ENCODE results near the gene FAS. TPM values are rescaled to one million over a fixed set of nuclear protein-coding genes. Genes with fewer than 3 reads are reported as not detected.
A peak's percentile ranks its signal among the peaks of the same experiment; 100 is the strongest.

FAS gene
- 1 to 10 TPM in 3 of 6 donors, under 1 TPM in 3; 0.40 to 4.1 (median 0.88) TPM for polyA plus RNA-seq (ENCODE audit: low read depth in 6 of 6)

DNA sequence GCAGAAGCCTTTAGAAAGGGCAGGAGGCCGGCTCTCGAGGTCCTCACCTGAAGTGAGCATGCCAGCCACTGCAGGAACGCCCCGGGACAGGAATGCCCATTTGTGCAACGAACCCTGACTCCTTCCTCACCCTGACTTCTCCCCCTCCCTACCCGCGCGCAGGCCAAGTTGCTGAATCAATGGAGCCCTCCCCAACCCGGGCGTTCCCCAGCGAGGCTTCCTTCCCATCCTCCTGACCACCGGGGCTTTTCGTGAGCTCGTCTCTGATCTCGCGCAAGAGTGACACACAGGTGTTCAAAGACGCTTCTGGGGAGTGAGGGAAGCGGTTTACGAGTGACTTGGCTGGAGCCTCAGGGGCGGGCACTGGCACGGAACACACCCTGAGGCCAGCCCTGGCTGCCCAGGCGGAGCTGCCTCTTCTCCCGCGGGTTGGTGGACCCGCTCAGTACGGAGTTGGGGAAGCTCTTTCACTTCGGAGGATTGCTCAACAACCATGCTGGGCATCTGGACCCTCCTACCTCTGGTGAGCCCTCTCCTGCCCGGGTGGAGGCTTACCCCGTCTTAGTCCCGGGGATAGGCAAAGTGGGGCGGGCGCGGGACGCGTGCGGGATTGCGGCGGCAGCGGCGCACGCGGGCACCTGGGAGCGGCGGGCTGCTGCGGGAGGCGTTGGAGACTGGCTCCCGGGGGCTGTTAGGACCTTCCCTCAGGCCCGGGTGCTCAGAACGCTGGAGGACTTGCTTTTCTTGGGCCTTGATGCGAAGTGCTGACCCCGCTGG lies at the start of gene FAS:
TSS of gene FAS (plus strand) at position 415 of the 777 bp plus-strand sequence. CDS start at position 494, 79 bp downstream.
- H3K9me3 Mint-ChIP-seq, result peaks cover 3 to 8% (median 6%) of the 10 kb centered on the region in 7 donors
- DNase-seq, result peak; percentile 54
- peak; percentile 77 to 78 for ATAC-seq (ENCODE audit: low read depth in 2 of 2)
- peak within 1 kb of the TSS; percentile 67 to 97 (median 78) for H3K27ac Mint-ChIP-seq
- peaks cover 21 to 35% (median 24%) of the 10 kb centered on the region in 3 donors for H3K4me1 Mint-ChIP-seq
- no peaks in the 10 kb centered on the region for H3K27me3 Mint-ChIP-seq
- H3K4me3 Mint-ChIP-seq, result peak within 1 kb of the TSS; percentile 93 to 98 (median 95)
- peaks cover 0 to 8% of the 10 kb centered on the region in 2 donors for H3K36me3 Mint-ChIP-seq

DNA sequence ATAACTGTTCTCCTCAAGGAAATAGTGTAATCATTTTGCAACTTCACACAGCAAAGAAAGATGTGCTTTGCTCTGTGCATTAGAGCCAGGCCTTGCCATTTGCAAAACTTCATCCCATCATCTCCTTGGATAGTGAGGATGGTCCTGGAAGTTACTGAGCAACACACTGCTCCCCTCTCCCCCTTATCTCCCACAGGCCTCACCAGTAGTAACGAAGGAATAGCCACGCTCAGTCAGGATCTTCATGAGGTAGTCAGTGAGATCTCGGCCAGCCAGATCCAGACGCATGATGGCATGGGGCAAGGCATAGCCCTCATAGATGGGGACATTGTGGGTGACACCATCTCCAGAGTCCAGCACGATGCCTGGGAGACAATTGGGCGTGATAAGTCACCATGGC lies 49.6 kb upstream of the FAS start:
- no peaks in the 10 kb centered on the region for H3K27me3 Mint-ChIP-seq
- H3K9me3 Mint-ChIP-seq, result no peaks in the 10 kb centered on the region

DNA sequence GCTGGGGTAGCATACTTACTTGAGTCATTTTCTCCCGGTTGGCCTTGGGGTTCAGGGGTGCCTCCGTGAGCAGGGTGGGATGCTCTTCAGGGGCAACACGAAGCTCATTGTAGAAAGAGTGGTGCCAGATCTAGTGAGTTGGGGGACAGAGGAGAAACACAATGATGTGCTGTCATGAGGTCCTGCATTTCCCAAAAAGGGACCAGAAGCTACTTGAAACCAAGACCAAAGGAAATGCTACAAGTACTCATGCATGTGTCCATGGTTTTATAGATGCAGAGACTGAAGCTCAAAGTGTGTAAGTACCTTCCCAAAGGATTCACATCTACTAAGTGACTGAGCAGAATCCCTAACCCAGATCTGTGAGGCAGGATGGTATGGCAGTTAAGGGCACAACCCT lies 46.8 kb upstream of the FAS start:
- Mint-ChIP-seq H3K9me3 (no peaks in the 10 kb centered on the region), H3K27ac (peak overlapping the region in 1 of 6 donors; percentile 76)
- no peak for ATAC-seq (ENCODE audit: low read depth in 2 of 2)

More for the DNA sequence above, 49.6 kb upstream of the FAS start:
- ATAC-seq (ENCODE audit: low read depth in 2 of 2) (no peak), DNase-seq (no peak)
- Mint-ChIP-seq H3K27ac (no peak overlapping the region), H3K36me3 (peaks cover 0 to 9% of the 10 kb centered on the region in 2 donors), H3K4me1 (peaks cover 12 to 19% (median 13%) of the 10 kb centered on the region in 3 donors), H3K4me3 (no peak overlapping the region)

DNA sequence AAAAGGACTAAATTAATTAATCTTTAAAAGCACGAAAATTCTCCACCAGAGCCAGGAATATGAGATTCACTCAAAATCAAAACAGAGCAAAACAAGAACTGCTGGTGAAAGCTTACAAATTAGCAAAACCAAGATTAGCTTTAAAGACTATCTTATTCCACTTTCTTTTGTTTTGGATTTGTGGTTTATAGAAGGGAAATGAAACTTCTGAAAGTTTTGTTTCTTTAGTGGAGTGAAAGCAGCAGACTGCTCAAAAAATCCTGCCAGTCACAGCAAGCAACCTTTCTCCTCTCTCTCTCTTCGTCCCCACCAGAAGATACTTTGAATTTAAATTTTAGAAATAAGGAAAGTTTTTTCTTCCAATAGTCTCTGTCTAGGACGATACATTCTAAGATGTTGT lies 45.8 kb upstream of the FAS start:
- Mint-ChIP-seq H3K27ac (no peak overlapping the region), H3K27me3 (no peaks in the 10 kb centered on the region), H3K36me3 (peaks cover 0 to 9% of the 10 kb centered on the region in 2 donors), H3K4me3 (peak overlapping the region in 2 of 8 donors; percentile 7 to 32), H3K9me3 (no peaks in the 10 kb centered on the region), H3K4me1 (peaks cover 12 to 19% (median 13%) of the 10 kb centered on the region in 3 donors)
- peak; percentile 65 to 75 for ATAC-seq (ENCODE audit: low read depth in 2 of 2)
- peak; percentile 24 for DNase-seq

More for the DNA sequence above, 46.8 kb upstream of the FAS start:
- DNase-seq, result no peak
- H3K4me1 Mint-ChIP-seq, result peaks cover 12 to 19% (median 13%) of the 10 kb centered on the region in 3 donors
- no peaks in the 10 kb centered on the region for H3K27me3 Mint-ChIP-seq
- H3K4me3 Mint-ChIP-seq, result no peak overlapping the region
- H3K36me3 Mint-ChIP-seq, result peaks cover 0 to 9% of the 10 kb centered on the region in 2 donors

DNA sequence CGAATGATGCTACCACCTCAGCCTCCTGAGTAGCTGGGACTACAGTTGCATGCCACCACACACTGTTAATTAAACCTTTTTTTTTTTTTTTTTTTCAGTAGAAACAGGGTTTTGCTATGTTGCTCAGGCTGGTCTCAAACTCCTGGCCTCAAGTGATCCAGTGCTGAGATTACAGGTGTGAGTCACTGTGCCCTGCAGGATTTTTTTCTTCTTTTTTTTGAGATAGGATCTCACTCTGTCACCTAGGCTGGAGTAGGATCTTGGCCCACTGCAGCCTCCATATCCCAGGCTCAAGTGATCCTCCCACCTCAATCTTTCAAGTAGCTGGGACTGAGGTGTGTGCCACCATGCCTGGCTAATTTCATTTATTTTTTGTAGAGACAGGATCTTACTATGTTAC lies 44.4 kb upstream of the FAS start:
- H3K4me1 Mint-ChIP-seq, result peaks cover 10 to 19% (median 12%) of the 10 kb centered on the region in 3 donors
- peaks cover 0 to 6% of the 10 kb centered on the region in 2 donors for H3K36me3 Mint-ChIP-seq
- no peak overlapping the region for H3K4me3 Mint-ChIP-seq
- no peaks in the 10 kb centered on the region for H3K9me3 Mint-ChIP-seq
- no peak for DNase-seq
- no peak for ATAC-seq (ENCODE audit: low read depth in 2 of 2)
- no peak overlapping the region for H3K27ac Mint-ChIP-seq
- no peaks in the 10 kb centered on the region for H3K27me3 Mint-ChIP-seq

DNA sequence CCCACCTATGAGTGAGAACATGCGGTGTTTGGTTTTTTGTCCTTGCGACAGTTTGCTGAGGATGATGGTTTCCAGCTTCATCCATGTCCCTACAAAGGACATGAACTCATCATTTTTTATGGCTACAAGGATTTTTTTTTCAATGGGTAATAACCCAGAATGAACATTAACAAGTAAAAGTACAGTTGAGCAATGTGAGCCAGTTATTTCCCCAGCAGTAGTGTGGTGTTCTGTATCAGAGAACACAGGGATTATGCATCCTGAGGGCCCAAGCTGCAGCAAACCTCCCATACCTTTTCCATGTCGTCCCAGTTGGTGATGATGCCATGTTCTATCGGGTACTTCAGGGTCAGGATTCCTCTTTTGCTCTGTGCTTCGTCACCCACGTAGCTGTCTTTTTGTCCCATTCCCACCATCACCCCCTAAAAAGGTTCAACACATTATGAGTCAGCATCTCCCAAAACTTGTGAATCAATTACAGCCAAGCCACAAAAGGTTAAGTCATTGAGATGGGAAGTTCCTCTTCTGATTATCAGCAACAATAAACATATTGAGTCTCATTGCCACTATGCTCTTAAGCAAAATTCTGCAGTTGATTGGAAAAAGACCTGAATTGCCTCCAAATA lies 43.5 kb upstream of the FAS start:
- Mint-ChIP-seq H3K27ac (no peak overlapping the region), H3K4me3 (no peak overlapping the region), H3K9me3 (no peaks in the 10 kb centered on the region), H3K4me1 (peaks cover 9 to 19% (median 12%) of the 10 kb centered on the region in 3 donors), H3K27me3 (no peaks in the 10 kb centered on the region), H3K36me3 (no peaks in the 10 kb centered on the region)
- ATAC-seq (ENCODE audit: low read depth in 2 of 2) (no peak), DNase-seq (no peak)

DNA sequence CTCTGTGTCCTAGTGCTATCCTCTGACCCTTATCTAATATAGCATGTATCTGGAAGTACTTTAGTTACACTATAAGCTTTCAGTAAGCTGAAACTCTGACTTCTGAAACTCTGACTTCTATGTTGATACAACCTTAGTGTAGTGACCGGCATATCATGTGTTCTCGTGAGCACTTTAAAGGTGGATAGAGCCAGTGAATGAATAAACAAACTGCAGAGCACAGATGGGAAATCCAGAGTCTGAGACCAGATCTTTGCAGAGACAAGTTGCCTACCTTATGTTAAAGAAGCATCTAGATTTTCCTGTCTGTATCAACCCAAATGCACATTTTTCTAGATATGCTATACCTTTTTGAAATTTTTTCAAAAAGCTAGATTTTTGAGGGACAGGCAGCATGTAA lies 41.5 kb upstream of the FAS start:
- Mint-ChIP-seq H3K9me3 (peaks cover 2 to 8% (median 5%) of the 10 kb centered on the region in 7 donors), H3K36me3 (peaks cover 4 to 12% of the 10 kb centered on the region in 2 donors), H3K27me3 (no peaks in the 10 kb centered on the region), H3K4me3 (no peak overlapping the region), H3K27ac (no peak overlapping the region), H3K4me1 (peaks cover 9 to 14% (median 12%) of the 10 kb centered on the region in 3 donors)
- DNase-seq (no peak), ATAC-seq (ENCODE audit: low read depth in 2 of 2) (no peak)

DNA sequence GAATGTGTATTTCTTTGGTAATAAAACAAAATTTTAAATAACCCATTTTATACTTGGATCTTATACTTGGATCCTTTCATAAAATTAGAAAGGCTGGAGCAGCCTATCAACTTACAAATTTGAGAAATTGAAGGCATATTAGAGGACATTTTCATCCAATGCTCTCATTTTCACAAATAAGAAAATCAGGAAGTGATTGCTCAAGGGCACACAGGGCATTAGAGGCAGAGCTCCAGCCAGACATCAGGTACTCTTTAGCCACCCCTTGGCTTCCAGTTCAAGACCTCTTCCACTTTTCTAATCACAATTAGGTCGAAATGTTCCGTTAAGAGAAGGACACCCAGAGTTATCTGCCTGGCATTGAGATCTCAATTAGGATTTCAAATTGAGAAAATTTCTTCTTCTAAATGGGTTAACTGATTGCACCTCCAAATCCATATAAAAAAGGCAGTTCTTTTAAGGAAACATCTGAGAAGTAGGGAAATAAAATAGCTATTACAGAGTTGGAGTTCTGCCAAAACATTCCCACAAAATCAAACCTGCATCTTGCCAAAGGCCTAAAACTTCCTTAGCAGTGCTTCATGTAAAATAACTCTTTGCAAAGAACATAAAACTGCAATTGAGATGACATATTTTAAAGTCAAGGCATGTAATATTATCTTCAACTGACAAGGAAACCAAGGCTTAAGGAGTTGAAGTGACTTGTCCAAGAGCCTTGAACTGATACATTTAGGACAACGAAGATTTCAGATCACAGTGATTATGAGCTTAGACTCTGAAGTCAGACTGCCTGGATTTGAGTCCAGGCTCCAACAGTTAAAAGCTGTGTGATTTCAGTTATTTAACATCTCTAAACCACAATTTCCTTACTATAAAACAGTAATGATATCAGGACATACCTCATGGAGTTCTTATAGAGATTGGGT lies 40.4 kb upstream of the FAS start:
- peaks cover 3 to 4% (median 3%) of the 10 kb centered on the region in 3 donors for H3K4me1 Mint-ChIP-seq
- no peak overlapping the region for H3K4me3 Mint-ChIP-seq
- DNase-seq, result no peak
- H3K27ac Mint-ChIP-seq, result no peak overlapping the region
- H3K9me3 Mint-ChIP-seq, result peaks cover 2 to 9% (median 5%) of the 10 kb centered on the region in 7 donors
- H3K27me3 Mint-ChIP-seq, result no peaks in the 10 kb centered on the region
- no peak for ATAC-seq (ENCODE audit: low read depth in 2 of 2)
- H3K36me3 Mint-ChIP-seq, result peaks cover 4 to 12% of the 10 kb centered on the region in 2 donors

DNA sequence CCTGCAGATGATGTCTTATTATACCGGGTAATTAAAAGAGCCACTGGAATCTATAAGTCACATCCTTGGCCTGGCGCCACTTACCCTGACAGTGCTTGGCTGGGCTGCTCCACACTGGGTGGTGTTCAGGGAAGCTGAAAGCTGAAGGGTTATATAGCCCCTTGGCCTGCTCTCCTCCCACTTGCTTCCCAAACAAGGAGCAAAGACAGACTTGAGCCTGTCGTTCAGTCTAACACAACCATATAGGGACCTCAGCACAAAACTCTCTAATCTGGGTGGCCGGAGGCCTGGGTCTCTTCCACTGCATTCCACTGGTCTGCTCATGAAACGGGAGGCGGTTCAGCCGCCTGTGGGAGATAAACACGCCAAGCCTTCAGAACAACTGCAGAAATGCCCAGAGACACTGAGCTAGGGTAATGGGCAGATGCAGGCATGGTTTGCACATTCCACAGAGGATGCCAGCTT lies 37.9 kb upstream of the FAS start, which contains the start of gene ACTA2:
TSS of gene ACTA2 (minus strand) at position 127 of the 465 bp plus-strand sequence. CDS start 3,843 bp downstream, outside the sequence.
- no peak within 1 kb of the TSS for H3K4me3 Mint-ChIP-seq
- no peak within 1 kb of the TSS for H3K27ac Mint-ChIP-seq

DNA sequence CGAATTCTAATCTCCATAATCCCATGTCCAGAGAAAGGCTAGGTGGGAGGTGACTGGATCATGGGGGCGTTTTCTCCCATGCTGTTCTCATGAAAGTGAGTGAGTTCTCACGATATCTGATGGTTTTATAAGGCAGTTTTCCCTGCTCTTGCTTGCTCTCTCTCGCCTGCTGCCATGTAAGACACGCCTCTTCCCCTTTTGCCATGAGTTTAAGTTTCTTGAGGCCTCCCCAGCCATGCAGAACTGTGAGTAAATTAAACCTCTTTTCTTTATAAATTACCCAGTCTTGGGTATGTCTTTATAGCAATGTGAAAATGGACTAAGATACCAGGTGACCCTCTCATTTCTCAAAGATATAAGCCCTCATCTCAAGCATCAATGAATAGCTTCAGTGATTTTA lies 36.9 kb upstream of the FAS start:
- H3K4me3 Mint-ChIP-seq, result no peak overlapping the region
- no peak for DNase-seq
- peaks cover 2 to 9% (median 5%) of the 10 kb centered on the region in 7 donors for H3K9me3 Mint-ChIP-seq
- H3K27me3 Mint-ChIP-seq, result no peaks in the 10 kb centered on the region
- H3K4me1 Mint-ChIP-seq, result no peaks in the 10 kb centered on the region
- peaks cover 4 to 12% of the 10 kb centered on the region in 2 donors for H3K36me3 Mint-ChIP-seq
- H3K27ac Mint-ChIP-seq, result peak overlapping the region in 2 of 6 donors; percentile 43 to 60
- ATAC-seq (ENCODE audit: low read depth in 2 of 2), result no peak

More for the DNA sequence above, 37.9 kb upstream of the FAS start, which contains the start of gene ACTA2:
- ATAC-seq (ENCODE audit: low read depth in 2 of 2) (no peak), DNase-seq (no peak)
- Mint-ChIP-seq H3K9me3 (peaks cover 2 to 9% (median 5%) of the 10 kb centered on the region in 7 donors), H3K27me3 (no peaks in the 10 kb centered on the region), H3K36me3 (peaks cover 4 to 12% of the 10 kb centered on the region in 2 donors), H3K4me1 (no peaks in the 10 kb centered on the region)

DNA sequence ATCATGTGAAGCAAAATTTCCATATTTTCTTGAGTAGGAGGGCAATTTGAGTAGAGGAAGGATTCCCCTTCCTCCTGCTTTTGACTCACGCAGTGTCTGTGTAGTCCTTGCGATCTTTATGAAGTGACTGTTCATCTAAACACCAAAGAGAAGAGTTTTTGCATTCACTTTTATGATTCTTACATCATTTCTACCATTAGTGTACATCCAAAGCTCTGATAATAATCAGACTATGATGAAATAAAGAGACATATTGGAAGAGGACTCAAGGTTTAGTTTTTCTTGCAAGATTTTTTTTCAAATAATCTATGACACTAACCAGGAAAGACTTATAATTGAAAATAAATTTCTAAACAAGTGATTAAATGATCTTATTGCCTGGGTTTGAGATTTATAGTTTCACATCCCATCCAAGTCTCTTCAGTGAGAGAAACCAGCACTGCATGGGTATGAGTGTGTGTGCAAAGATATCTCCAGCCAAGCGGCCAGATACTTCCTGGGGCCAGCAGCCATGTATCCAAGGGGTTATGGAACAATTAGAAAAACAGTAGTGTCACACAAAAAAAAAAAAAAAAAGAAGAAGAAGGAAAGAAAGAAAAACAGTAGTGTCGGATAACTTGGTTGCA lies 36.0 kb upstream of the FAS start:
- ATAC-seq (ENCODE audit: low read depth in 2 of 2), result no peak
- DNase-seq, result no peak
- Mint-ChIP-seq H3K36me3 (peaks cover 4 to 12% of the 10 kb centered on the region in 2 donors), H3K9me3 (peaks cover 2 to 9% (median 5%) of the 10 kb centered on the region in 7 donors), H3K4me1 (no peaks in the 10 kb centered on the region), H3K27me3 (no peaks in the 10 kb centered on the region), H3K27ac (peak overlapping the region in 1 of 6 donors; percentile 21), H3K4me3 (no peak overlapping the region)

DNA sequence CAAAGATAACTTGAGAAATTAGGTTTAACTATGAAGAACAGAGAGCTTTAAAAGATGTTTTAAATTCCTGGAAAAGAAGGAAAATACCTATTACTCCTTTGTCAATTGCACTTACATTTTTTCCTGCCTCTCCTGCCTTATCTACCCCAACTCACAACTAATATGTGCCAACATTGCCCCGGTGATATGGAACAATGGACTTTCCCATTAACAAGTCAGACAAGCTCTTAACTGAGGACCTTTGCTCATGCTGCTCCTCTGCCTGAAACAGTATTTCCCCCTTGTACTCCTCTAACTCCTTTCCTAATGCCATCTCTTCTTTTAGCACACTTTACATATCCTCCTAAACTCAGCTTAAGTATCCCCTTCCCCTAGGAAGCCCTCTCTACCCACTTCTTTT lies 33.2 kb upstream of the FAS start:
- Mint-ChIP-seq H3K27ac (no peak overlapping the region), H3K9me3 (peaks cover 2 to 9% (median 5%) of the 10 kb centered on the region in 7 donors), H3K4me3 (no peak overlapping the region), H3K27me3 (no peaks in the 10 kb centered on the region), H3K4me1 (no peaks in the 10 kb centered on the region), H3K36me3 (peaks cover 4 to 12% of the 10 kb centered on the region in 2 donors)
- no peak for ATAC-seq (ENCODE audit: low read depth in 2 of 2)
- no peak for DNase-seq

All from naive B cell (primary cell).